ENCODE results near the gene THY1.
"Not testable (repeated sequence)": the region's sequence is repeated elsewhere in the genome, so short reads cannot be mapped to it uniquely, and the experiment has no call there.

Gene THY1

DNA sequence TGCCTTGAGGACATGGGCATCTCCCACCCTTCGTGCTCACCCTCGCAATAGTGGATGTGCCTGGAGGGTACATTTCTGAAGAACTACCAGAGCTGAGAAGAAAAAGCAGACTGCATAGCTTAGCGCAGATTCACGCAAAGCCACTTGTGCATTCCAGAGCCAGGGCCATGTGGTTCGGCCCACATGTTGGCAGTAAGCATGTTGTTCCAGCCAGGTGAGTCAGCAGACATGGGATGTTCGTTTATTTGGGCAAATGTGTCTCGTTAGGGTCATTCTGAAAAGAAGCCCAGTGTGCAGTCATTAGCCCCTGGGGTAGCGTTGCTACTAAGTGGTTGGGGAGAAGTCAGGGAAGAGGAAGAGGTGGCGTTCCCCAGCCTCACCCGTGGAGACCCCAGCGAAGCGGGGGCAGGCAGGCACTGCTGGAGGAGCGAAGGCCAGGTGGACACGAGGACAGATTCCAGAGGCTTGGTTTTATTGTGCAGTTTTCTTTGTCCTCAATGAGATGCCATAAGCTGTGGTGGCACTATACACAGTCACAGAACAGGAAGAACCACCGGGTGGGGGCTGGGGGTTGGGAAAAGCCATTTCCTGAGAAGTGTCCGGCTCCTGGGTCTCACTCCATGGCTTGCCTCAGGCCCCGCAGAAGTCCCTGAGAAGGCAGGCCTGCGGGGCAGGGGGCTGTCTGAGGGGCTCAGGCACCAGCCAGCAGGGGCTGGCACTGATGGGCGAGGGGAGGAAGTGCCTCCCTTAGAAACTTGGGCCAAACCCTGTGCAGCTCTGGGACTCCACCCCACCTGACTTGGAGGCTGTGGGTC, 5.0 kb downstream of the THY1 start:
- peak; percentile 89 for DNase-seq

DNA sequence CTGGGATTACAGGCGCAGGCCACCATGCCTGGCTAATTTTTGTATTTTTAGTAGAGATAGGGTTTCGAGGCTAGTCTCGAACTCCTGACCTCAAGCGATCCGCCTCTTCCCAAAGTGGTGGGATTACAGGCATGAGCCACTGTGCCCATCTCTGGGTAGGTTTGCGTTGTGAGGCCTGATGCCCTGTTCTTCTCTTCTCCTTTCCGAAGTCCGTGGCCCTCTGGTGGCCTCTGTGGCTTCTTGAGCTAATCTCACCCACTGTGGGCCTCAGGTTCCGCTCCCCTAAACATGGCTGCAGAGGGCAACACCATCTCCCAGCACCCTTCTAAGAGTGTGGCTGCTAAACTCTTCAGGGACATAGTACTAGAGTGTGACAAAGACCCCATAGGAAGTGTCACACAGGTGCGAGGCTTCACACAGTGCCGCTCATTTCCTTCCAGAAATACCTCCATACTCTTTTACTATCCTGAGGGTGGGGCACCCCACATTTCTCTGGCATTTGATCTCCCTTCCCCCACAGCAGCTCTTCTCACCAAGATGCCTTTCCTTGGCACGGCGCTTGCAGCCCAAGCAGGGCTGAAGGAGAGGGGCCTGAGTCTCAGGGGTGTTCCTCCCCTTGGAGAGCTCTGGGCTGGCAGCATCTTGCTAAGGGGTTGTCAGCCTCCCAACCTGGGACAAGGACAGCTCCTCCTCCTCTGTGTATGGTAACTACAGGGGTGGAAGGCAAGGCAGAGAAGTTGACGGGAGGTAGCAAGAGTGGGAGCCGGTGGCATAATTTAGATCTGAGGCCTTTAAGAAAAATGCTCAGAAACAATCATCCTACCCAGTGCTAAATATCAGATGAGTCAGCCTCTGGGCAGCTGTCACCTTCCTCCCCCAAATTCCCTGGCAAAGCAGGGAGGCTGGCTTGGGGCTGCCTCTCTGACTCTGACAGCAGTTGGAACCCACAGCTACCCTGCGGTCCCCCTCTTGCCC, 6.1 kb downstream of the THY1 start:
- DNase-seq: peak; percentile 63

DNA sequence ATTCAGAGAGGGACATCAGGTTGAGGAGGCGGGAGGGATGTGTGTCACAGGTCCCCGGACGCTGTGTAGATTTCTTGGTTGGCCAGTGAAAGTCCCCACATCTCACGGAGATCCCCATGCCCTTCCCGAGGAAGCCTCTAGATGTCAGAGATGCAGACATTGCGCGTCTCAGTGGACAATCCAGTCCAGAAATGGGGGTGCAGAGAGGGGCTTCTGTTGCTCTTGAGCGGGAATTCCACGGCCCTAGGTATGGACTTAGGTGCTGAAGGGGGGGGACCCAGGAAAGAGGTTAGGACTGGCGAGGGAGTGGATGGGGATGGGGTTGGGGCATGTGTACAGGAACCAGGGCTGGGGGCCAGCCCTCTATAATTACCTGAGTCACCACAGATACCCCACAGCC, 7.0 kb downstream of the THY1 start:
- no peak for DNase-seq

DNA sequence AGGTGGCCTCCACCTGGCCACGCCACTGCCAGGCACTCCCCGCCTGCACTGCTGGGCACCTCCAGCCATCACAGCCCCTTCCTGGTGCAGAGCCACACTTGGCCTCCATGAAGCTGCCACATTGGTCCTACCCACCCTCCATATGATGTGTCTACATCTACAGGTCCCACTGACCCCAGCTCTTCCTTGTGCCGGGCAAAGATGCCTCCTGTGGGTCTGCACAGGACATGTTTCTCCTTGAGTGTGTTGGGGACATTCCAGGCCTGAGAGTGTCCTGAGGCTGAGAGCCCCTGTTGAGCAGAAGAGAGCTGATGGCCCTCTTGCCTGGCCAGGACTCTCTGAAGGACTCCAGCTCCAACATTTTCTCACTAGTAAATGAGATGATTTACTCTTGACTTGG, 7.5 kb downstream of the THY1 start:
- no peak for DNase-seq

DNA sequence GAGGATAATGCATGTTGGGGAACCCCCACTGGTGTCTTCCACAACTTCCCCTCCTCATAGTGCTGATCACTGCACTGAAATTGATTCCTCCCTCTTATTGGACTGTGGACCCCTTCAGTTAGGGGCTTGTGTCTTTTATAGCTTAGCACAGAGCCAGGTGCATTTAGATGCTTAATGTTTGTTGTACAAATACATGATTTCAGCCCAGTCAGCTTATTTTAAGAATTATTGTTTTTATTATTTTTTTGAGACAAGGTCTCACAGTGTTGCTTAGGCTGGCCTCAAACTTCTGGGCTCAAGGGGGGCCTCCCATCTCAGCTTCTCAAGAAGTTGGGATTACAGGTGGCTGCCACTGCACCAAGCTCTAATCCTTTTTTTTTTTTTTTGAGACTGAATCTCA, 8.2 kb downstream of the THY1 start:
- no peak for DNase-seq

DNA sequence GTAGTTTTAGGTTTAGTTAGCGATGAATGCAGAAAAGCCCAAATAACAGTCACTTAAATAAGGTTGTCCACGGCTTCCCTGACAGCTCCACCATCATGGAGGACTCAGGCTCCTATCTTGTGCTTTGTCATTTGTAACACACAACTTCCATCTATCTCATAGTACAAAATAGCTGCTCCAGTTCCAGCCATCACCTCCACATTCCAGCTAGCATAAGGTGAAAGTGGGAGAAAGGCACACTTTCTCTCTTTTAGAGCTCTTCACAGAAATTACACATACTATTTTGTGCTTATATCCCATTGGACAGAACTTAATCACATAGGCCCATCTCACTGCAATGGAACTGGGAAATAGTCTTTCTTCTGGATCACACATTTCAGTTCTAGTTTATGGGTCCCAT, 8.7 kb downstream of the THY1 start:
- no peak for DNase-seq

DNA sequence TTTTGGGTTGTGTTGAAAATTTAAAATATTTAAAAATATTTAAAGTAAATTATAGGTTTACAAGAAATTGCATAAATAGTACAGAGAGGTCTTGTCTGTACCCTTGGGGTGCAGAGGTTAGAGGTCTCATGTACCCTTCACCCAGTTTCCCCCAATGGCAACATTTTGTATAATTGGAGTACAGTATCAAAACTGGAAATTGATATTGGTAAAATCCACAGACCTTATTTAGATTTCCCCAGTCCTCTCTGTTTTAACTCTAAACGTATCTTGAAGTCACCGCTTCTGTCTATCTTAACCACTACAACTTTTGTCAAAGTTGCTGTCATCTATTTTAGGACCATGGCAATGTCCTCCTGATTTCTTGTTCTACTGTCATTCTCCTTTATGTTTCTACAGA, 10.9 kb downstream of the THY1 start:
- no peak for DNase-seq

DNA sequence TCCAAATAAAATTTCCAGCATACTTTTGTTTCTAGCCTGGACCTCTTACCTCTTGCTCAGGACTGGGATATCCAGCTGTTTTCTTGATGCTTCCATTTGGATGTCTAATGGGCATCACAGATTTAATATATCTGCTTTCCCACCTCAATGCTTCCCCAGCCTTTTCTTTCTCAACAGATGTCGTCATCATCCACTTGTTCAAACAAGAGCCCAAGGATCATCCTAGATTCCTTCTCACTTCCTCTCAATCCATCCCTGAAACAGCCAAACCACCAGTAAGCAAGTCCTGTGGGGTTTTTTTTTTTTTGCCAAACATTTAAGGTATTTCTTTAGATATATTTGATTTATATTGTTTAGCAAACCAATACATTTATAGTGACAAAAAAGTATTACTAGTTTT, 12.5 kb downstream of the THY1 start:
- no peak for DNase-seq

DNA sequence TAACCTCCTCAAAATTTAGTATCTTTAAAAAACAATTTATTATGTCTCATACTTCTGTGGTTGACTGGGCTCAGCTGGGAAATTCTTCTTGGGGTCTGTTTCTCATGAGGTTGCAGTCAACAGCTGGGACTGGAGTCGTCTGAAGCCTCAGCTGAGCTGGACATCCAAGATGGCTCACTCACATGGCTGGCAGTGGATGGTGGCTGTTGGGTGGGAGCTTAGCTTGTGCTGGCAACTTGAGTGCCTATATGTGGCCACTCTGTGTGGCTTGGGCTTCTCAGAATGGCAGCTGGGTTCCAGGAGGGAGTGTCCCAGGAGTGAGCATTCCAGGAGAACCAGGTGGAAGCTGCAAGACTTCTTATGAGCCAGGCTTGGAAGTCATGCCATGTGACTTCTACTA, 13.2 kb downstream of the THY1 start:
- no peak for DNase-seq

DNA sequence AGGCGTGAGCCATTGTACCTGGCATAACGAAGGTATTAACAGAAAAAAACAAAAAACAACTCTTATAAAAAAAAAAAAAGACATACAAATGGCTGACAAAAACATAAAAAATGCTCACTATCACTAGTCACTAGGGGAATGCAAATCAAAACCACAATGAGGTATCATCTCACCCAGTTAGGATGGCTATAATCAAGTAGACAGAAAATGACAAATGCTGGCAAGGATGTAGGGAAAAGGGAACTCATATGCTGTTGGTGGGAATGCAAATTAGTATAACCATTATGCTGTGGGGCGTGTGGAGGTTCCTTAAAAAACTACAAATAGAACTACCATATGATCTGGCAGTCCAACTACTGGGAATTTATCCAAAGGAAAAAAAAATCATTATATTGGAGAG, 17.0 kb downstream of the THY1 start:
- no peak for DNase-seq

DNA sequence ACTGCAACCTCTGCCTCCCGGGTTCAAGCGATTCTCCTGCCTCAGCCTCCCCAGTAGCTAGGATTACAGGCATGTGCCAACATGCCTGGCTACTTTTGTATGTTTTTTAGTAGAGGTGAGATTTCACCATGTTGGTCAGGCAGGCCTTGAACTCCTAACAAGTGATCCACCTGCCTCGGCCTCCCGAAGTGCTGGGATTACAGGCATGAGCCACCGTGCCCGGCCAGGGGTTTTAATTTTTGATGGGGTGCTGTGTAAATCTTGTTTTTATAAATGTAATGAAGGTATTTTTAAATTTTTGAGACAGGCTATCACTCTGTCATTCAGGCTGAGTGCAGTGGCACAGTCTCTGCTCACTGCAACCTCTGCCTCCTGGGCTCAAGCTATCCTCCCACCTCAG, 17.5 kb downstream of the THY1 start:
- DNase-seq: not testable (repeated sequence)

DNA sequence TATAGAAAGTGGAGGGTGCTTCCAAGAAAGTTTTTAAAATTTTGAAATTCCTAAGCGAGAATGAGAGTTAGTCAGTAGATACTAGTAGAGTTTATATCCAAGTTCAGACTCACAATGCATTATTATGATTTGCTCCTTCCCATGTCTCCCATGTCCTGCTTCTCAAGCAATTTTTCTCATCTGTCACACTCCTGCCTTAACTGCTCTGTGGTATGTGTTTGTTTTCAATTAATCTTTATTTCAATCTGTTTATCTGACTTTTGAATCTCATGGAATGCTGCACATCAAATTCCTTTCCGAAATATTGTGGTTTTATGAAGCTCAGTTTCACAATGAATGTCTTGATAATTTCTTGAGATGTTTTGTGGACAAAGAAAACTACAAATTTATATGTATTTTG, 18.1 kb downstream of the THY1 start:
- DNase-seq: no peak

DNA sequence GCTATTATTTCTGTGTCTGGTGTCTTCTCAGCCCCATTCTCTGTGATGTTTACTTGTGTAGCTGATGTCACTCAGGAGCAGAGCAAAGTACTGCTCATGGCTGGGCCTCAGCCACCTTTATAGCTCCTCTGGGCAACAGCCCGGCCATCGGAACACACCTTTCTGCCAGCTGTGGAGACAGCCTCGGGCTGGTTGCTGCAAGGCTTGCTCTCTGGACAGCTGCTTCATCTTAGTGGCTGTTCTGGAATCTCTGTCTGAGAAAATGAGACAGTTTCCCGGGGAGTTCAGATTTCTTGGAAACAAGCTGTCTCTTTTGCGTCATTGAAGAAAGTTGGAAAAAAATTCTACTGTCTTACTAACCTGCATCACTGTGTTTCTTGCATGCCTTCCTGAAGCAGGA, 20.0 kb downstream of the THY1 start:
- no peak for DNase-seq

DNA sequence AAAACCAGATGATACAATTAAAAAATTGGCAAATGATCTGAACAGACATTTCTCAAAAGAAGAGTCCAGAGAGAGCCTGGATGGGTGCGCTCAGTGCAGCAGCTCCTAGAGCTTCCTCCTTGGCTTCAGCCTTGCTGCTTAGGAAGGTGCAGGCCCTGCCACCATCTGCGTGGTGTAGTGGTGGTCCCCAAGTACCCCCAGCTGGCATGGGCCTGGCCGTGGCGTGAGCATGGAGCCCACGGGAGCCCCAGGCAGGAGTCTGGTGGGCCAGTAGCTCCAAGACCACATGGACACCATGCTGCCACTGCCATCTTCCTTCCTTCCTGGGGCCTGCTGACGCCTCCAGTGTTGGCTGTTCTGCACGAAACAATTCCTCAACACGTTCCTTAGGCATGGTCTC, 20.5 kb downstream of the THY1 start:
- DNase-seq: no peak

DNA sequence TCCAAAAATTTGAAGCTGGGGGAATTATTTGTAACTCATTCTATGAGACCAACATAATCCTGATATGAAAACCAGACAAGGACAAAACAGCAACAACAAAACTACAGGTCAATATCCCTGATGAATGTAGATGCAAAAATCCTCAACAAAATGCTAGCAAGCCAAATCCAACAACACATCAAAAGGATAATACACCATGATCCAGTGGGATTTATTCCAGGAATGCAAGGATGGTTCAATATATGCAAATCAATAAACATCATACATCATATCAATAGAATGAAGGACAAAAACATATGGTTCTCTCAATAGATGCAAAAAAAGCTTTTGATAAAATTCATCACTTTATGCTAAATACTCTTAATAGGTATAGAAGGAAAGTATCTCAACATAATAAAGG, 22.1 kb downstream of the THY1 start:
- no peak for DNase-seq

DNA sequence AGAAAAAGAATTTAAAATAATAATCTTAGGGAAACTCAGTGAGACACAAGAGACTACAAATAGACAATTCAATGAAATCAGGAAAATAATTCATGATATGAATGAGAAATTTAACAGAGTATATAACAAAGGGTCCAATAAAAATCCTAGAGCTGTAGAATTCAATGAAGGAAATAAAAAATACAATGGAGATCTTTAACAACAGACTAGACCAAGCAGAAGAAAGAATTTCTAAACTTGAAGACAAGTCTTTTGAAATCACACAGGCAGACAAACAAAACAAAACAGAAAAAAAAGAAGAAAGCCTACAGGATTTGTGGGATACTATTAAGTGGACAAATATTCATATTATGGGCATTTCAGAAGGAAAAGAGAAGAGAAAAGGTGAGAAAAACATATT, 25.2 kb downstream of the THY1 start:
- DNase-seq: no peak

DNA sequence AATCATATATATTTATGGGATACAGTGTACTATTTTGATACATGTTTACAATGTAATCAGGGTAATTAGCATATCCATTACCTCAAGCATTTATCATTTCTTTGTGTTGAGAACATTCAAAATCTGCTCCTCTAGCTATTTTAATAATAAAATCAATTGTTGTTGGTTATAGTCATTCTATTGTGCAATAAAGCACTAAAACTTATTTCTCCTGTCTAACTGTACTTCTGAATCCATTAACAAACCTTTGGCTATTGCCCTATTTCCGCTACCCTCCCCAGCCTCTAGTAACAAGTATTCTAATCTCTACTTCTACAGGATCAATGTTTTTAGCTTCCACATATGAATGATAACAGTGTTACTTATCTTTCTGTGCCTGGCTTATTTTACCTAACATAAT, 26.1 kb downstream of the THY1 start:
- no peak for DNase-seq

DNA sequence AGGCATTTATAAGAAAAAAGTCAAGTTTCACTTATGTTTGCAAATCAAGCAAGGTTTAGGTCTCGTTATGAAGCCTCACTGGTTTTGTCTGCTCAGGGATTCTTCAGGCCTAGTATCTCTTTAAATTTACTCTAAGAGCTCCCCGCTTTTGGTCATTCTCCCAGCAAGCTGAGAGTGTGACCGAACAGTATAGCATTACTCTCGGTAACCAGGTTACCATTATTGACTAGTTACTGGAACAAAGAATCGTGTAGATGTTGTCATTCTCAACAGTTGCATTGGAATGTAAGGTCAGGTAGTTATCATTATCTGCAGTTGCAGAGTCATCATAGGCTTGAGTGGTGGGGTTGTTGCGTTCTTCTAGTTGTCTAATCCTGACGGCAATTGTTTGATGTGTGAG, 31.7 kb downstream of the THY1 start:
- DNase-seq: no peak

DNA sequence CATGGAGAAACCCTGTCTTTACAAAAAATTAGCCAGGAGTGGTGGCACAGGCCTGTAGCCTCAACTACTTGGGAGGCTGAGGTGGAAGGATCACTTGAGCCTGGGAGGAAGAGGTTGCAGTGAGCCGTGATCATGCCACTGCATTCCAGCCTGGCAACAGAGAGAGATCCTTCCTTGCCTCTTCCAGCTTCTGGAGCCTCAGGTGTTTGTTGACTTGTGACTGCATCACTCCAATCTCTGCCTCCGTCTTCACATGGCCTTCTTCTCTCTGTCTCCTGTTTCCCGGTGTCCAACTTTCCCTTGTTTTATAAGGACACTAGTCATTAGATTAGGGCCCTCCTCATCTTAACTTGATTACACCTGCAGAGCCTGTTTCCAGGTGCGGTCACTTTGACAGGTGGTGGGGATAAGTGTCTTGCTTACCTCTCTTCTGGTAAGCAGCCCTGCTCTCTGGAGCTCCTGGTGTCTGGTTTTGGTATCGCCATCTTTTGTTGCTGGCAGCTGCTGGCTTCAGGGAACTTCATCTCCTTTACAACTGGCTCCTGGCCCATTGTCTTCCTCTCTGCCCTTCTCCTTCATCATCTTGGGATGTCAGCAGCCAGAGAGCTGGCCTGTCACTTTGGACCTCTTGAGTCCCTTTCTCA, 33.2 kb downstream of the THY1 start:
- no peak for DNase-seq

DNA sequence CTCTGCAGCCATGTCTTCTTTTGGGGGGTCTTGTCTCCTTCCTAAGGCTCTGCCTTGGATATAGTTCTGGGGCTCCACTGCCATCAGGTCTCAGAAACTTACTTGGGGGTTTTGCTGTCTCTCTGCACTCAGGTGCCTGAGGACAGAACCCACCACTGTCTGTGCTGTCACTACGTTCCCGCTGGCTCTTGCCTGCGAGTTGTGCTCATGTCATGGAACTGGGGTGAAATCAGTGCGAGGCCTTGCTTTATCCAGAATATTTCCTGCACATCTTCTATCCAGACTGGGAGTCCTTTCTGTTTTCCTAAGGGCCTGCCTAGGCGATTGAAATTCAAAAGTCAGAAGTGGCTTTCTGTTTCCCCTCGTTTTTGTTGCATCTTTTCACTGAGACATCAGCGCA, 34.9 kb downstream of the THY1 start:
- no peak for DNase-seq

DNA sequence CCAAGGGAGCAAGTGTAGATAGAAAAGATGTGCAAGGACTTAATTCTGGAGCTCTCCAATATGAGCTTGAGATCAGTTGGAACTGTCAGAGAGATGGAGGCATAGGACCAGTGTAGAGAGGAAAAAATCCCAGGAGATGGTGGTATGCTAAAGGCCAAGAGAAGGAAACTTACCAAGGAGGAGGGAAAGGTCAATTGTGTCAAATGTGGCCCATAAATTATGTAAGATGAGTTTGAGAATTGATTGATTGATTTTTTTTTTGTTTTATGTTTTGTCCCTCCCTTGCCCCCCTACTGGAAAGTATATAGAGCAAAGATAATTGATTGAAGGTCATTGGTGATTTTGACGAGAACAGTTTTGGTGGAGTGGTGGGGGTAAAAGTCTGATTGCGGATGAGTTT, 38.6 kb downstream of the THY1 start:
- no peak for DNase-seq

DNA sequence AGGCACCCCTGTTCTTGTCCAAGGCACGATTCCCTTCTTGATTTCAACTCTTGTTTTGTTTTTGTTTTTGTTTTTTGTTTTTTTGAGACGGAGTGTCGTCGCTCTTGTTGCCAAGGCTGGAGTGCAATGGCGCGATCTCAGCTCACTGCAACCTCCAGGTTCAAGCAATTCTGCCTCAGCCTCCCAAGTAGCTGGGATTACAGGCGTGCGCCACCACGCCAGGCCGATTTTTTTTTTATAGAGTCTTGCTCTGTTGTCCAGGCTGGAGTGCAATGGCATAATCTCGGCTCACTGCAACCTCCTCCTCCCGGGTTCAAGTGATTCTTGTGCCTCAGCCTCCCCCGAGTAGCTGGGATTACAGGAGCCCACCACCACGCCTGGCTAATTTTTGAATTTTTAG, 40.5 kb downstream of the THY1 start:
- not testable (repeated sequence) for DNase-seq

DNA sequence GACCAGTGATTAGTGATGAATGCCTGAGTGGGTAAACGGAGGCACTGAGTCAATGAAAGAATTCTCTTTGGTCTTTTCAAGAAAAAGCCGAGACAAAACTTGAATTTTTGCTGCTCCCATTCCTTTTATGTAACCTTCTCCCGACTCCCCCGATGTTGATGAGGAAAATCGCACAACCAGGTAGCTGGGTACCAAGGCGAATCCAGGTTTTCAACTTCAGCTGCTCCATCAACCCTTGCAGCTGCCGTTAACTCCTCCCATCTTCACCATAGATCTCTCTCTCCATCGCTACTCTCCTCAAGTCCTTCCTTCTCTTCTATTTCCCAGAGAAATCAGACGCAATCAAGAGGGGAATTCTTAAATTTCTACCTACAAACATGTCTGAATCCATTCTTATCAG, 40.9 kb downstream of the THY1 start:
- no peak for DNase-seq

Measured in HCEC 1CT (cell line).